ENCODE measurements around the gene CETP.
A peak's percentile ranks its signal among the peaks of the same experiment; 100 is the strongest.
"Not testable (repeated sequence)": the region's sequence is repeated elsewhere in the genome, so short reads cannot be mapped to it uniquely, and the experiment has no call there.

The CETP gene

DNA sequence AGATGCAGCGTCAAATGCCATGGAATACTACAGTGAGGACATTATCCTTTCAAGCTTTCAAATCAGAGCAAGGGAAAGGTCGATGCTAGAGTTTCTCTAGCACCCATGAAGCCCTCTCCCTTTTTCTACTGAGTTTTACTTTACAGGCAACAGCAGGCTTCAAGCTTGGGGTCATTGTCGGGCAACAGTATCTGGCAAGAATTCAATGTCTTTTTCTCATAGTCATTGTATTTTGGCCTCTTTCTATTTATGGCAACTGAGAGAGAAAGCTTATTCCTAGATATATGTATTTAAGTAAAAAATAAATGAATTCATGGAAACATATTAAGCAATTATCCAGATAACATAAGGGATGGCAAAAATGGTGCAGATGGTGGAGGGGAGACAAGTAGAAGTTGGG is 364 bp upstream of the CETP start:
- no peak for DNase-seq

DNA sequence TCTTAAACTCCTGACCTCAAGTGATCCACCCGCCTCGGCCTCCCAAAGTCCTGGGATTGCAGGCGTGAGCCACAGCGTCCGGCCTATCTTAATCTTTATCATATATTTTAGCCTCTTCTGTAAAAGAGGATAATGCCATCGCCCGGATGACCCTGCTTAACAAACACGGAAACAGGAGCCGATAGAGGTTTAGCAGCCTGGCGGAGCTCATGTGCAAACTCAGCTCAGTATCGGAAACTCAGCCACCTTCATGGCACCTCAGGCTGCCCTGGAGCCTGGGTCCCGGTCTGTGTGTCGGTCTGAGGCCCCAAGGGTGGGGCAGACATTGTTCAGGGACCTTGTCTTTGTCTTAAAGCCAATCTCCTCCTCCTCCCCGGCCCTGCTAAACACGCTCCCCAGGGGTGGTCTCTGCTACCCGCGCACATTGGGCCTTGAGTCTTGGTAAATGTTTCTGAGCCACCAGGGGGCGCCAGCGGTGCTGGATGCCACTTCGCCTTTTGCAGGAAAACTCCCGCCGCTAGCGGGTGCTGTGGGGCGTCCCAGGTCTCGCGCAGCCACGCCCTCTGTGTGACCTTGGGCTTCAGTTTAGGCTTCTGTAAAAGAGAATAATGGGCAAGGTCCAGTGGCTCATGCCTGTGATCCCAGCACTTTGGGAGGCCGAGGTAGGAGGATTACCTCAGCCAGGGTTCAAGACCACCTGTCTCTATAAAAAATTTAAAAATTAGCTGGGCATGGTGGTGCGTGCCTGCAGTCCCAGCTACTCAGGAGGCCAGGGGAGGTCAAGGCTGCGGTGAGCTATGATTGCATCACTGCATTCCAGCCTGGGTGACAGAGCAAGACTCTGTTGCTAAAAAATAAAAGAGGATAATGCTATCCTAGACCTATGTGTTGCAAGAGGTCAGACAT is 2.7 kb downstream of the CETP start:
- peak; percentile 99 for DNase-seq

DNA sequence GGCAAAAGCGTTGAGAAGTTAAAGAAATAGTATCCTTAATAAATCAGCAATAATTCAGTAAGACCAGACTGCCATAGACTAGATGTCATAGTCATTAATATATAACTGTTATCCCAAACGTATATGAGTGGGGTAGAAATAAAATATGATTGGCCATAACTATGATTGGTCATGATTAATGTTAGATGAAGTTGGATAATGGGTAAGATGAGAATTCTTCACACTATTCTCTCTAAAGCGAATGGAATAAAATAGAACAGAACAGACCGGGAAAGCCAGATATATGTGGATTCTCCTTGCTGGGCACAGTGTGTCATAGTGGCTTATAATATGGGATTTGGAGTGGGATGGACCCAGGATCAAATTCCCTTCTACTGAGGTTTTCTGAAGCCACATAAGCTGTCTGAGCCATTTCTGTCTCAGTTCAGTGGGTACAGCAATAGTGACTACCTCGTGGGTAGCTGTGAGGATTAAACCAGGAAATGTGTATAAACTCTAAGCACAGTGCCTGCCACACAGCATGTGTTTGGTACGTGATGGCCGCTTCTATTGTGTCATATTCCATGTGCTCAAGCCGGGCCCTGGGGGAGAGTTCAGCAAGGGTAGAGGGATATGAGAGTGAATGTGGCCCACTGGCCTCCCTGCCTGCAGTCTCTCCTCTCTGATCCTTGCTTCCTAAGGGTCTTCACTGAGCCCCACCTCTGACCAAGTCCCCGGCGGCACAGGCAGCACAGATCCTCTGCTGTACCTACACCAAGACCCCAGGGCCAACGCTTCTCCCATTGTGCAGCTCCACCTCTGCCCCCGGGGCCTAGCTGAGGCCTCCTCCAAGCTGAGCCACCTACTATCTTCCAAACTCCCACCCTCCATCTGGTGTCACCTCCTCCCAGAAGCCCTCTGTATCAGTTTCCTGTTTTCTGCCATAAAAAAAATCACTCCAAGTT is 3.7 kb downstream of the CETP start:
- no peak for DNase-seq

DNA sequence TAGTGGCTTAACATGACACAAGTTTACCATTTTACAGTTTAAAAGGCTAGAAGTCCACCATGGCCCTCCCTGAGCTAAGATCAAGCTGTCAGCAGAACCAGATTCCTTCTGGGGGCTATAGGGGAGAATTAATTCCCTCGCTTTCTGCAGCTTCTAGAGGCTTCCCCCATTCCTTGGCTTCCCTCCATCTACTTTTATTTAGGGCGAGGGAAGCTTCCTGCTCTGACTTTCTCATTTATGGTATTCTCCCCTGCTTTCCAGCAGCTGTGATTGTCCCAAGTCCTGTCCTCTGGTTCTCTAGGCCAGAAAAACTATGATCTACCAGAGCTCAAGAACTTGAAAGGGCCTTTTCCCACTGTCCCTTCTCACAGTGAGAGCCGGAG is 4.3 kb downstream of the CETP start:
- DNase-seq, result no peak

DNA sequence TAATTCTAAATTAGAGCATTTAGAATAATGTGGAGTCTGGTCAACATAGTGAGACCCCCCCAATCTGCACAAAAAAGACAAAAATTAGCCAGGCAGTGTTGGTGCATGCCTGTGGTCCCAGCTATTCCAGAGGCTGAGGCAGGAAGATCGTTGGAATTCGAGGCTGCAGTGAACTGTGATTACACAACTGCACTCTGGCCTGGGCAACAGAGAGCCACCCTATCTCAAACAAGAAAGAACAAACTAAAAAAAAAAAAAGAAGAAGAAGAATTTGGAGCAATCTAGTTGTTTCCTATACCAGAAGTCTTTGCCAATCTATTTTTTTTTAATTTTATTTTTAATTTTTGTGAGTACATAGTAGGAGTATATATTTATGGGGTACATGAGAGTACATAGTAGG is 6.0 kb downstream of the CETP start:
- DNase-seq, result no peak

DNA sequence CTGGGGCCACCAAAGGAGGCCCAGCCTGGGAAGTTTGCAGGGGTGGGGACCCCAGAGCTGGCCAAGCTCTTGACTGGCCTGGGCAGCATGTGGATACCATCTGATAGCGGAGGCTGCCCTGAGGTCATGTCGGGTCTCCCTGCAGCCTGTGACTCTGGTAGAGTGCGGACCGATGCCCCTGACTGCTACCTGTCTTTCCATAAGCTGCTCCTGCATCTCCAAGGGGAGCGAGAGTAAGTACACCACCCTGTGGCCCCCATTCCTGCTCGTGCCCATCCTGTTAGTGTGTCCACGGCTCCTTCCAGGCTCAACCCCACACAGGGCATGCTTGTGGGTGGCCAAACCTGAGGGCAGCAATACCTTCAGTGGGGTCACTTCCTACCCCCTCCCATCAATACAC is 8.0 kb downstream of the CETP start:
- no peak for DNase-seq

DNA sequence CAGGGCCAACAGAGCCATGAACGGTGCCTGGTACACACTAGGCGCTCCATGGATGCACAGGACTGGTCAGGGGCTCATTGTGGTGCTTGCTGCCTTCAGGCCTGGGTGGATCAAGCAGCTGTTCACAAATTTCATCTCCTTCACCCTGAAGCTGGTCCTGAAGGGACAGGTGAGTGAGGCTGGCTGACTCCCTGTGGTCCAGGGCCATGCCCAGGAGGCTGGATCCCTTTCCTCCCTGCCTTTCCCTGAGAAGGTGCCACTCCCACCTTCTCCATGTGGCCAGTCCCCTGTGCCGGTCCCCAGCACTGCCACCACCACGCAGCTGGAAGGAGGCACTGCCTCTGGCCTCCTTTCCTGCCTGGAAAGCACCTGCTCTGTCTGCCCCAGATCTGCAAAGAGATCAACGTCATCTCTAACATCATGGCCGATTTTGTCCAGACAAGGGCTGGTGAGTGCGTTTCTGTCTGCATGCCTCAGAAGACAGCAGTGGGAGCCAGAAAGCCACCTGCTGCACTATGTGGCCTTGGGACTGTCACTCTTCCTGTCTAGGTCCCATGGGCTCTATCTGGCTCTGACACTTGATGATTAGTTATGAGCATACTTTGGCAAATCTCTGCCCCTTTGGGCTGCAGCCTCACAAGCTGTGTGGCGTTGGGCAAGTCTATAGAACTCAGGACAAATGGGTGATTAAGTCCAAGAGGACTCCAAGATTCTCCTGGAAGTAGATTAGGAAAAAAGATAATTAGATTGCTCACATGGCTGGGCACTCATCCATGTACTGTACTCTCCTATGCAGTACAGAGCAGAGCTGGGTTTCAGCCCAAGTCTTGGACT is 9.4 kb downstream of the CETP start:
- DNase-seq, result no peak

DNA sequence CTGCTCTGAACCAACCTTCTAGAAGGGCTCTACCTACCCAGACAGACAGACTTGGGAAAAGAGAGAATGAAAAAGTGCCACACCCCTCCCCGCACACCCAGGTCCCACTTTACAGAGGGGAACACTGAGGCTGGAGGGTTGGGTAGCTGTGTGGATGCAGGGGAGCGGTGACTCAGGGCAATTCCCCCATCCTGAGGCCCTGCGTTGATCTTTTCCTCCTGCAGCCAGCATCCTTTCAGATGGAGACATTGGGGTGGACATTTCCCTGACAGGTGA is 10.0 kb downstream of the CETP start:
- no peak for DNase-seq

DNA sequence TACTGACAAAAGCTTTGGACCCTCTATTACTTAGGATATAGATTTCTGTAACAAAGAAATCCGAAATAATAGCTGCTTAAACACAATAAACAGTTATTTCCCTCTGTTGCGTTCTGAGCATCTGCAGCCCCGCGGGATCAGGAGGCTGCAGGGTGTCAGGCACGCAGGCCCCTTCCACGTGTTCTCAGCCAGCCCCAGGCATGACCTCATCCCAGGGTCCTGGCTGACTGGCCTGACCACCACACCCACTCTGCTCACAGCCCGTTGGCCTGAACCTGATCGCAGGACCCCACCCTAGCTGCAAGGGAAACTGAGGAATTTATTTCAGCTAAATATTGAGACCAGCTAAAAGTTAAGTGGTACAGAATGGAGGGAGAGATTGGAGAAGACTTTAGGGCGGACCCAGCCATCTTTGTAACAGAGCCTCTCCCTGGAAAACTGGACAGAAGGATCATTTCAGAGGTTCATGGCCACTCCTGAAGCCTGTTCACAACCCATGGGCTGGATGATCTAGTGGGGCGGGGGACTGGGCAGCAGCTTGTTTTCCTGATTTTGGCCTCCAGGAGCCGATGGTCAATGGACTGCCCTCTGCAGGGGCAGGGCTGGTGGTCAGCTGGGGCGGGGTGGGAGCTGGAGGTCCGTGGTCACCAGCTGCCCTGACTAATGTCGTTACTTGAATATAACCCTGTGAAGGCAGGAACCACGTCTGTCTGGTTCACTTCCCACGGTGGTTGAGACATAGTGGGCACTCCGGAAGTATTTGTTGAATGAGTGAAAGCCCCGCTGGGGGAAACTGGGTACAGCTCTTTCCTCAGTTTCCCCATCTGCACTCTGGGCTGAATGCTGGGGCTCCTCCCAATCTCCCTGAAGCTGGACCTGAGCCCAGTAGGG is 10.9 kb downstream of the CETP start:
- DNase-seq, result no peak

DNA sequence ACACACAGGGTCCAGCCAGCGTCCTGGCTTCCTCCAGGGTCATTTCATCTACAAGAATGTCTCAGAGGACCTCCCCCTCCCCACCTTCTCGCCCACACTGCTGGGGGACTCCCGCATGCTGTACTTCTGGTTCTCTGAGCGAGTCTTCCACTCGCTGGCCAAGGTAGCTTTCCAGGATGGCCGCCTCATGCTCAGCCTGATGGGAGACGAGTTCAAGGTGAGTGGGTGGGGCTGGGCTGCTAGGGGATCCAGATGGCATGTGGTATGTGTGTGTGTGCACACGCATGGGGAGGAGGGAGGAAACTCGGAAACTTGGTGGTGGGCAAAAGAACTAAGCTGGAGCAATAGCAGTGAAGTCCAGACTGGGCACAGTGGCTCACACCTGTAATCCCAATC is 11.5 kb downstream of the CETP start:
- no peak for DNase-seq

DNA sequence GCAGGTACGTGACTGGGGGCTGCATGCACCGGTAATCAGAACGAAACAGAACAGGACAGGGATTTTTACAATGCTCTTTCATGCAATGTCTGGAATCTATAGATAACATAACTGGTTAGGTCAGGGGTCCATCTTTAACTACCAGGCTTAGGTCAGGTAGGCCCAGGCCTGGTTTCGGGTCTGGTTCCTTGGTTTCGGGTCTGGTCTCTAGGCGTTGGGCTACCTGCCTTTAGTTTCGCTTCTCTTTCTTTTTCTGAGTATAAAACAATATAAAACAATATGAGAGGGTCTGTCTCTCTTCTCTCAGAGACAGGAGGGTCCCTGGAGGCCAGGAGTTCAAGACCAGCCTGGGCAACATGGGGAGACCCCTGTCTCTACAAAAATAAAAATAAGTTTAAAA is 12.1 kb downstream of the CETP start:
- not testable (repeated sequence) for DNase-seq

DNA sequence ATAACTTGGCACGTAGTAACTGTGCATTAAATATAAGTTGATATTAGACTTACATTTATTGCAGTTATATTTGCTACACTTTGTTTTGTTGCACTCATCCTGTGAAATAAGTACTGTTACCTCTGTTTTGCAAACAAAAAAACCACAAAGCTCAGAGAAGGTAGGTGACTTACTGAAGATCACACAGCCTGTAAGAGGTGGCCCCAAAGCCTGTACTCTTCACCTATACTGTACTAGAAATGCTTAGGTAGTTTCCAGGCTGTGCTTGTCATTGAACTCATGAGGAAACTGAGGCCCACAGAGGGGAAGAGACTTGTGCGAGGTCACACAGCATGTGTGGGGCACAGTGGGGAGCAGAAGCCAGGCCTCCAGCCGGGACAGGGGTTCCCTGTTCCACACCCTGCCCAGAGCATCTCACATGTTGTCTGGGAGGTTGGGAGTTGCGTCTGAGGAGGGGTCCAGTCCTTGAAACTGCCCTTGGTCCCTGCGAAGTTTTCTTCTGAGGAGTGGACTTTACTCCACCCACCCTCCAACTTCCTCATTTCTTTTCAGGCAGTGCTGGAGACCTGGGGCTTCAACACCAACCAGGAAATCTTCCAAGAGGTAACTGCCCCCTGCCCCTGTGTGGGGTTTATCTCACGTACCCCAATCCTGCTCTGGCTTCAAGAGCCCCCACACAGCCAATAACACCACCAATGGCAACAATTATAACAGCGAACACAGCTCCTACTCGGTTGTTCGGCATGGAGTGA is 13.0 kb downstream of the CETP start:
- DNase-seq, result no peak

DNA sequence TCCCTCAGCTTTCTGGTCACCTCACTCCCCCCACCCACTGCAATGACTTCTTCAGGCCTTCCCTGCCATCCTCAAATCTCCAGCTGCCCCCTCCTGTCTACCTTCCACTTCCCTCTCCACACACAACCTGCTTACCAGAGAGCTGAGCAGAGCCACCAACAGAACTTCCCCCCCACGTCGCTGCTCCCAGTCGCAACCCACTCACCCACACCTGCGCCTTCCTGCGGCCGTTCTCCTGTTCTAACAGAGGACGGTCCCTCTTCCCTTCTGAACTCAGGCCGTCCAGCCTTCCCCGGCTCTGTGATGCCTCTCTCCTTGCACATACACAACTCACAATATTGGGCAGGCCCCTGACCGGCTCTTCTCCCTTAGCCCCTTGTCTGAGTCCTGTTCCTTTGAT is 14.0 kb downstream of the CETP start:
- no peak for DNase-seq

DNA sequence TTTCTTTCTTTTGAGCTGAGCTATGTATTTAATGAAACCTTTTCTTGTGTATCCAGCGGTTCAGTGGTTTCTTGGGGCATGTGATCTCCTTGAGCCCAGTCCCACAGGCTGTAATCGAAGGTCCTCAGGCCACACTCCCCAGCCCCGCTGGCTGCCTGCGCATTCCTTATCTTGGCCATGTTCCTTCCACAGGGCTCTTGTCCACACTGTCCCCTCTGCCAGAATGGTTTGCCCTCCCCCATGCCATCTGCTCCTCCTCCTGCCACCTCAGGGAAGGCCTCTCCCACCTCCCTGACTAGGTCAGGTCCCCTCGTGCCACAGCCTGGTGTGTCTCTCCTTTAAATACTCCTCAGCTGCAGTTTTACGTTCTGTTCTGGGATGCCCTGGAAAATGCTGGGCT is 15.5 kb downstream of the CETP start:
- no peak for DNase-seq

DNA sequence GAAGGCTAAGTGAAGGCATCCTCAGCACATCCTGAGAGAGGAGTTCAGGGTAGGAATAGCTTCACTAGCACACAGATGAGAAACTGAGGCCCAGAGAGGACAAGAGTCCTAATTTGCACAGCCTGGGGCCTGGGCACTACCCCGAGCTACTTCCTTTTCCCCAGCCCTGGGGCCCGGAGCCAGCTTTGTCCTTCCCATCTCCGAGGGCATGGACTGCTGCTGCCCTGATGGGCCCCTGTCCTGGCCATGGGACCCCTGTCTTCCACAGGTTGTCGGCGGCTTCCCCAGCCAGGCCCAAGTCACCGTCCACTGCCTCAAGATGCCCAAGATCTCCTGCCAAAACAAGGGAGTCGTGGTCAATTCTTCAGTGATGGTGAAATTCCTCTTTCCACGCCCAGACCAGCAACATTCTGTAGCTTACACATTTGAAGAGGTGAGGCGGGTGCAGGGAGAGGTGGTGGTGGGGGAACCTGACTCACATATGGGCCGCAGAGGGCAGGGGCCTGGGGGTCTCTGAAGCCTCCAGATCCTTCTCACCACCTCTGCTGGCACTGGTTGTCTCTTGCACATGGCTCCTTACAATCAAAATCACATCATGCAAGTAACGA is 16.2 kb downstream of the CETP start:
- DNase-seq, result no peak

DNA sequence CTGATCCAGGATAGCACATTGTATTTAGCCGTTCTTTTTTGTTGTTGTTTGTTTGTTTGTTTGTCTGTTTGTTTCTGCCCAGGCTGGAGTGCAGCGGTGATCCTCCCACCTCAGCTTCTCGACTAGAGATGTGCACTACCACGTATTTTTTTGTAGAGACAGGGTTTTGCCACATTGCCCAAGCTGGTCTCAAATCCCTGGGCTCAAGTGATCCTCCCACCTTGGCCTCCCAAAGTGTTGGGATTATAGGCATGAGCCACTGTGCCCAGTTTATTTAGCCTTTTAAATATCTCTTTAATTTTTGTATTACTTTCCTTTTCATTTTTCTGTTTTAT is 18.4 kb downstream of the CETP start:
- no peak for DNase-seq

DNA sequence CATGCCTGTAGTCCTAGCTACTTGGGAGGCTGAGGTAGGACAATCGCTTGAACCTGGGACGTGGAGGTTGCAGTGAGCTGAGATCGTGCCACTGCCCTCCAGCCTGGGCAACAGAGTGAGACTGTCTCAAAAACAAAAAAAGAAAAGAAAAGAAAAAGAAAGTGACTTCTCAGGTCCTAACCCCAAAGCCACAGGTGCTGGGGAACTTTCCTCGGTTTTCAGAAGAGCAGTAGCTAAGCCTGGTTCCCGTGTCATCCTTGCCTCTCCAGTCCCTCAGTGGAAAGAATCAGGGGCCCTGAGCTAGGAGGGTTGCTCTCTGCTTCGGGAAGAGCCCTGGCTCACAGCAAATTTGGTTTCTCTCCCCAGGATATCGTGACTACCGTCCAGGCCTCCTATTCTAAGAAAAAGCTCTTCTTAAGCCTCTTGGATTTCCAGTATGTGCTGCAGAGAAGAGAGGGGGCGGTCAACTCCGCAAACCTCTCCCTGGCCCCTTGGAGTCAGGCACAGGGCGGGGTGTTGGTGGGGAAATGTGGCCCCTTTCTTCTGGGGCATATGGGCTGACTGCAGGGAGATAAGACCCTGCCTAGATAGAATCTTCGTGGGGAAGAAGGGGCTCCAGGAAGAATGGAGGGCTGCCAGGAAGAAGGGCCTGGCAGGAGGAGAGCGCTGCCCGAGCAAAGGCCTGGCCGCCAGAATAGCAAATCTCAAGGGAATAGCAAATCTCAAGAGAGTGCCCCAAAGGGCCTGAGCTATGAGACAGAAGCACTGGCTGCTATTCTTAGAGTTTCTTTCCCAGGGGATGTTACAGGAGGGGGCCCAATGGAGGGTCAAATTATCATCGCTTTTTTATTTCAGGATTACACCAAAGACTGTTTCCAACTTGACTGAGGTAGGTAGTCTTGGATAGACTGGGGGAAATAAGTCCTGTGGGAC is 19.3 kb downstream of the CETP start:
- no peak for DNase-seq

DNA sequence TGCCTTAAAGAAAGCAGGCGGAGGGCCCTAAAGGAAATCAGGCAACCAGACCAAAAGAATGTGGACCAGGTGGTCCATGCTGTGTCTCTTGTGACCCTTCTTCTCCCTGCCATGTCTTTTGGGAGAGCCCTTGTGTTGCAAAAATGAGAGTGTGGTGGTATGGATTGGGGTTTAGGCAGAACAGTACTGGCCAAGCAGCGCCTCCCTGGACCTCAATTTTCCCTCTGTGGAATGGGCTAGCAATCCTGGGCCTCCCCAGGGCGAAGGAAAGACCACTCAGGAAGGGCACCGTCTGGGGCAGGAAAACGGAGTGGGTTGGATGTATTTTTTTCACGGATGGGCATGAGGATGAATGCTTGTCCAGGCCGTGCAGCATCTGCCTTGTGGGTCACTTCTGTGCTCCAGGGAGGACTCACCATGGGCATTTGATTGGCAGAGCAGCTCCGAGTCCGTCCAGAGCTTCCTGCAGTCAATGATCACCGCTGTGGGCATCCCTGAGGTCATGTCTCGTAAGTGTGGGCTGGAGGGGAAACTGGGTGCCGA is 20.1 kb downstream of the CETP start:
- no peak for DNase-seq

DNA sequence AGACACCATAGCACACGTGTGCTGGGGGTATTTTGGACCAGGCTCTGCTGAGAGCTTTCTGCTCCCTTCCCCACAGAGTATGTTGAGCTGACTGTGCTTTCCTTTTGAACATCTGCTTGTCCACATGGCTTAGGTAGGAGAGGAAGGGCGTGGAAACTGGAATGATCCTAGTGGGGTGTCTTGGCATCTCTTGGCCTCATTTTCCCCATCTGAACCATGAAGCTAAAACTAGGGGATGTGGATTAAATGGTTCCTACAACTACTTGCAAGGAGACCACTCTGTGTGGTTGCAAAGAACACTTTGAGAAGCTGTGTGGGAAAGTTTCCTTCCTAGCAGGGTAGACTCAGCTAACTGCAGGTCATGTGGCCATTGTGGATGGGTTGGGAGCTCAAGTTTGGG is 20.9 kb downstream of the CETP start:
- no peak for DNase-seq

Data from stimulated activated CD4-positive, alpha-beta T cell treated with anti-CD3 and anti-CD28 coated beads, Interleukin-2, amount 100 ng/mL, for 48 hours (primary cell).